NCI-H2171 (cell line): ENCODE measurements around the gene GALNT10.

Experiments
- DNase-seq: peaks from one replicate; lab custom pipeline; 2025; lab: John Stamatoyannopoulos, UW

The GALNT10 gene

GRCh38 chr5:154380263-154380662 lies 189.7 kb downstream of the GALNT10 start:
- DNase-seq: no peak

GRCh38 chr5:154384480-154385235 lies 194.1 kb downstream of the GALNT10 start:
- DNase-seq: no peak

GRCh38 chr5:154385236-154385512 lies 194.6 kb downstream of the GALNT10 start:
- DNase-seq: no peak

GRCh38 chr5:154386952-154387629 lies 196.6 kb downstream of the GALNT10 start:
- no peak for DNase-seq

GRCh38 chr5:154388842-154389241 lies 198.3 kb downstream of the GALNT10 start:
- no peak for DNase-seq

- DNase-seq: no peak
Observed at GRCh38 chr5:154390096-154390495, 199.6 kb downstream of the GALNT10 start.

GRCh38 chr5:154390746-154391359 lies 200.3 kb downstream of the GALNT10 start:
- no peak for DNase-seq

GRCh38 chr5:154391788-154392187 lies 201.3 kb downstream of the GALNT10 start:
- DNase-seq: no peak

- no peak for DNase-seq
Observed at GRCh38 chr5:154393850-154394249, 203.3 kb downstream of the GALNT10 start.

GRCh38 chr5:154394307-154394706 lies 203.8 kb downstream of the GALNT10 start:
- DNase-seq: no peak

- no peak for DNase-seq
Observed at GRCh38 chr5:154395407-154396106, 205.0 kb downstream of the GALNT10 start.

GRCh38 chr5:154396128-154396527 lies 205.6 kb downstream of the GALNT10 start:
- no peak for DNase-seq

- peak; percentile 11 for DNase-seq
Observed at GRCh38 chr5:154397652-154398406, 207.3 kb downstream of the GALNT10 start.

- DNase-seq: no peak
Observed at GRCh38 chr5:154400678-154401077, 210.1 kb downstream of the GALNT10 start.

GRCh38 chr5:154401355-154401754 lies 210.8 kb downstream of the GALNT10 start:
- DNase-seq: no peak

GRCh38 chr5:154401931-154402330 lies 211.4 kb downstream of the GALNT10 start:
- DNase-seq: no peak

- no peak for DNase-seq
Observed at GRCh38 chr5:154402611-154403010, 212.1 kb downstream of the GALNT10 start.

GRCh38 chr5:154403234-154403633 lies 212.7 kb downstream of the GALNT10 start:
- no peak for DNase-seq

- no peak for DNase-seq
Observed at GRCh38 chr5:154403776-154404387, 213.3 kb downstream of the GALNT10 start.

GRCh38 chr5:154405078-154405792 lies 214.7 kb downstream of the GALNT10 start:
- DNase-seq: peak; percentile 60

- no peak for DNase-seq
Observed at GRCh38 chr5:154406231-154406630, 215.7 kb downstream of the GALNT10 start.
